Thyroid gland (tissue), 4 donors: ENCODE results near the gene PPP4R3B. TPM values are rescaled to one million over a fixed set of nuclear protein-coding genes. Genes with fewer than 3 reads are reported as not detected.

Source experiments
- DNase-seq, 2 donors: peaks; one replicate each; pipeline ENCODE4 v3.0.0-alpha.2; 2019
- H3K27ac ChIP-seq, 3 donors: fragments of 200-600 bp; sonication (generic); 1 replicate in 2 of 3; 2 replicates in 1 of 3; pipeline ENCODE4 v1.5.1; 2016 to 2019; ENCODE audit warnings: mild to moderate bottlenecking in 1 of 3, moderate library complexity in 1 of 3
- H3K27me3 ChIP-seq: fragments of 200-600 bp; sonication (generic); one replicate; pipeline ENCODE4 v1.5.1; 2019
- H3K36me3 ChIP-seq, 2 donors: fragments of 200-600 bp; sonication (generic); one replicate each; pipeline ENCODE4 v1.5.1; 2016 to 2019
- H3K4me1 ChIP-seq, 2 donors: fragments of 200-600 bp; sonication (generic); one replicate each; pipeline ENCODE4 v1.5.1; 2017 to 2019
- H3K4me3 ChIP-seq, 3 donors: fragments of 200-600 bp; sonication (generic); replicated peaks in 1 of 3; 1 replicate in 2 of 3; 2 replicates in 1 of 3; pipeline ENCODE4 v1.5.1; 2016; ENCODE audit warnings: mild to moderate bottlenecking in 1 of 3
- H3K9me3 ChIP-seq: fragments of 200-600 bp; sonication (generic); one replicate; pipeline ENCODE4 v1.5.1; 2017
- CTCF ChIP-seq, 6 experiments: fragments of 200-600 bp in 3 of 6; fragments of 450-650 bp in 3 of 6; sonication (generic) in 3 of 6; IDR thresholded peaks; one replicate each; pipeline ENCODE4 v1.5.1; 2016 to 2019; ENCODE audit warnings: antibody characterized with exemption in 6 of 6, mild to moderate bottlenecking in 2 of 6, inconsistent platforms in 1 of 6, moderate library complexity in 1 of 6
- POLR2A ChIP-seq, 2 donors: fragments of 450-650 bp; IDR thresholded peaks; one replicate each; pipeline ENCODE4 v1.6.1; 2017; ENCODE audit warnings: antibody characterized with exemption in 2 of 2, mild to moderate bottlenecking in 2 of 2, moderate library complexity in 1 of 2
- WGBS, 2 donors: methylation state at CpG; one replicate each; pipeline ENCODE4 v1.1.5; 2017; 5-methylcytosine and 5-hydroxymethylcytosine counted together
- intact Hi-C: fragments of 100-400 bp; cut with DNase I; formaldehyde crosslinking; loops from one replicate; pipeline ENCODE4 v1.15.1; 2023
- total RNA-seq, 4 donors: library from RNA; depleted of rRNA; stranded (reverse); fragments of >200 nt; gene quantifications; one replicate each; pipeline ENCODE4 v1.2.3, GENCODE V29; 2016

Gene PPP4R3B
- total RNA-seq, 4 donors from 2014 or later: 76.2 to 88.0 (median 82.6) TPM

- Histone ChIP-seq H3K27ac (peak overlapping the region; percentile 83 to 92 (median 91)), H3K4me1 (peaks cover 6 to 7% of the 10 kb centered on the region in 2 donors), H3K9me3 (no peaks in the 10 kb centered on the region), H3K36me3 (no peaks in the 10 kb centered on the region), H3K4me3 (peak overlapping the region; percentile 18 to 92 (median 86)), H3K27me3 (no peaks in the 10 kb centered on the region)
- intact Hi-C loops: no loop called here
- peak in 1 of 2 donors; percentile 2 for DNase-seq
- WGBS, 2 donors: 37 to 49% methylated on average over 9 of the region's 9 CpGs
- TF ChIP-seq CTCF (IDR thresholded peaks at IDR 0.05) (peak in 1 of 6 experiments; percentile 14), POLR2A (IDR thresholded peaks at IDR 0.05) (no peak)
Measured at GRCh38 chr2:55518841-55519165, 98.6 kb downstream of the PPP4R3B start.

DNA sequence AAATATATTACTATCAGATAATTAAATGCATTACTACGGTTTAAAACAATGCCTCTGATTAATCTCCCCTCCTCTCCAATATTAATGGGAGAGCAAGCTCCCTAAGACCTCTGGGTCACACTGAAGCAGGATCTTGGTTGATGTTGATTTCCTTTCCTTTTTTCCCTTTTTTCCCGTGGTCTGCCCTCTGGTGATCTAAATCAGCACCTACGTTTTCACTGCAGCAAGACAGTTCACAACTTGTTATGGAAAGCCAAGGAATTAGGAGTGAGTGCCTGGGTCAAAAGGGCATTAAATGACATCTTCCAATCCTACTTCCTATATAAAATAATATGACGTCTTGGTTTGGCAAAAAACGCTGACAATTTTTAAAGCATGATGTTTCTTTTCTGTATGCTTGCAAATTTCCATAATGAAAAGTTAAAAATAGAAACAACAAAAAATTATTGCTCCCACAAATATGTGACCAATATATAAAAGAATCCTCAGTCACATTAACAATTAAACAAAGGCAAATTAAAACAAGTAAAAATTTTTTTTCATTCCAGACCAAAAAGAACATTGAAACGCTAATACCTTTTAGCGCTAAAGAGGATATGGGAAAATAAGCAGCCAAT is 105.8 kb downstream of the PPP4R3B start:
- peak in 1 of 2 donors; percentile 3 for DNase-seq
- Histone ChIP-seq H3K36me3 (no peaks in the 10 kb centered on the region), H3K27me3 (no peaks in the 10 kb centered on the region), H3K4me1 (no peaks in the 10 kb centered on the region), H3K9me3 (no peaks in the 10 kb centered on the region), H3K27ac (no peak overlapping the region), H3K4me3 (no peak overlapping the region)
- WGBS, 2 donors: 37 to 39% methylated on average over 7 of the region's 7 CpGs
- intact Hi-C loops: no loop called here
- TF ChIP-seq POLR2A (IDR thresholded peaks at IDR 0.05) (no peak), CTCF (IDR thresholded peaks at IDR 0.05) (peak in 4 of 6 experiments; percentile 18 to 53 (median 40))

GRCh38 chr2:55502590-55503141 is 114.8 kb downstream of the PPP4R3B start:
- H3K4me3 ChIP-seq: no peak overlapping the region
- intact Hi-C loops: no loop called here
- H3K27ac ChIP-seq: no peak overlapping the region
- no peaks in the 10 kb centered on the region for H3K4me1 ChIP-seq
- no peak for DNase-seq
- H3K36me3 ChIP-seq: no peaks in the 10 kb centered on the region
- 93 to 95% methylated on average over 9 of the region's 9 CpGs for WGBS, 2 donors
- H3K27me3 ChIP-seq: no peaks in the 10 kb centered on the region
- no peak for TF ChIP-seq POLR2A (IDR thresholded peaks at IDR 0.05)
- TF ChIP-seq CTCF (IDR thresholded peaks at IDR 0.05): no peak
- H3K9me3 ChIP-seq: no peaks in the 10 kb centered on the region

- no peak overlapping the region for H3K27ac ChIP-seq
- no peak for TF ChIP-seq CTCF (IDR thresholded peaks at IDR 0.05)
- TF ChIP-seq POLR2A (IDR thresholded peaks at IDR 0.05): no peak
- intact Hi-C loops: no loop called here
- DNase-seq: no peak
- H3K27me3 ChIP-seq: no peaks in the 10 kb centered on the region
- WGBS, 2 donors: 79 to 87% methylated on average over 2 of the region's 2 CpGs
- no peak overlapping the region for H3K4me3 ChIP-seq
- H3K36me3 ChIP-seq: no peaks in the 10 kb centered on the region
- H3K4me1 ChIP-seq: no peaks in the 10 kb centered on the region
- no peaks in the 10 kb centered on the region for H3K9me3 ChIP-seq
Measured at GRCh38 chr2:55500025-55500424, 117.4 kb downstream of the PPP4R3B start.

DNA sequence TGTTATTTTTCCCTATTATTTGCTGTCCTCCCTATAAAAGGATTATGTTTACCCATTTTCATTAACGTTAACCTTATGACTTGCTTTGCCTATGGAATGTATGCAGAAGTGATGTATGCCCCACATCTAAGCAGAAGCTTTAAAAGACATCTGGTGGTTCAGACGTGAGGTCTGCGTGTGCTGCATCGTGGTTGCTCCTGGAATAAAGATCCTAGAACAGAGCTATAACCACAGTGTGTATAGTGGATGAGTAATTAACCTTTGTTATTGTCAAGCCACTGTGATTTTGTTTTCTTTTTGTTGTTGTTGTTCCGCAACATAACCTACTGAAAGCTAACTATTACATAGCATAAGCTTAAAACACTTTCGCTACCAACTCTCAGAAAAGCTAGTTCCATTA is 118.8 kb downstream of the PPP4R3B start:
- WGBS, 2 donors: 88 to 89% methylated on average over 6 of the region's 6 CpGs
- H3K4me3 ChIP-seq: no peak overlapping the region
- H3K27me3 ChIP-seq: no peaks in the 10 kb centered on the region
- no peaks in the 10 kb centered on the region for H3K36me3 ChIP-seq
- H3K9me3 ChIP-seq: no peaks in the 10 kb centered on the region
- DNase-seq: no peak
- intact Hi-C loops: no loop called here
- no peak overlapping the region for H3K27ac ChIP-seq
- no peak for TF ChIP-seq CTCF (IDR thresholded peaks at IDR 0.05)
- TF ChIP-seq POLR2A (IDR thresholded peaks at IDR 0.05): no peak
- H3K4me1 ChIP-seq: no peaks in the 10 kb centered on the region
